HUES48 (cell line): ENCODE results near the gene CD28.

Experiments used
- H3K27ac ChIP-seq: one replicate; pipeline ENCODE4 v1.7.0; 2013; ENCODE audit warnings: low read depth, low read length, inconsistent platforms
- H3K27me3 ChIP-seq: 2 replicates; pipeline ENCODE4 v1.6.1; 2013; ENCODE audit warnings: mild to moderate bottlenecking, low read length; ENCODE audit not compliant: control insufficient read depth, insufficient read depth
- H3K36me3 ChIP-seq: 2 replicates; pipeline ENCODE4 v1.6.1; 2013; ENCODE audit warnings: low read length; ENCODE audit not compliant: control insufficient read depth, insufficient read depth
- H3K4me1 ChIP-seq: 2 replicates; pipeline ENCODE4 v1.6.1; 2013; ENCODE audit warnings: mild to moderate bottlenecking, low read length; ENCODE audit not compliant: control insufficient read depth, insufficient read depth
- H3K4me3 ChIP-seq: 2 replicates; pipeline ENCODE4 v1.5.1; 2013; ENCODE audit warnings: mild to moderate bottlenecking, low read depth, low read length
- H3K9ac ChIP-seq: 2 replicates; pipeline ENCODE4 v1.6.1; 2013; ENCODE audit warnings: mild to moderate bottlenecking, low read depth, low read length, moderate library complexity
- H3K9me3 ChIP-seq: 2 replicates; pipeline ENCODE4 v1.6.1; 2013; ENCODE audit warnings: low read length; ENCODE audit not compliant: control insufficient read depth, insufficient read depth

The CD28 gene

DNA sequence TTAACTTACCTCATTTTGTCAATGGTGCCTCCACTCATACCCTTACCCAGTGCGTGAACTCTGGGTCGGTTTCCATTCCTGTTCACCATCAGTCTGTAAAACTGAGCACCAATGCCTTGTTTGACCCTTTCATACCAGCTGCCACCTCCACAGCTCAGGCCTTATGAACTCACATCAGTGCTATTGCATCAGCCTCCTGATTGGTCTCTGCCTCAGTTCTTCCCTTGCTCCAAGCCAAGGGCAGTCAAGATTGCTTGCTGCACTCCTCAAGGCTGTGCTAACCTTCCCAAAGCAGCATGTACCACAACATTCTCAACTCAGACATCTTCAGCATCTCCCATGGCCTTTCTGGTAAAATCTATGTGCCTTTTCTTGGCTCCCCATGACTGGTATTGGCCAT lies 9.3 kb downstream of the CD28 start:
- Histone ChIP-seq H3K36me3 (no peaks in the 10 kb centered on the region), H3K4me1 (peaks cover 17% of the 10 kb centered on the region), H3K27ac (no peak overlapping the region)

DNA sequence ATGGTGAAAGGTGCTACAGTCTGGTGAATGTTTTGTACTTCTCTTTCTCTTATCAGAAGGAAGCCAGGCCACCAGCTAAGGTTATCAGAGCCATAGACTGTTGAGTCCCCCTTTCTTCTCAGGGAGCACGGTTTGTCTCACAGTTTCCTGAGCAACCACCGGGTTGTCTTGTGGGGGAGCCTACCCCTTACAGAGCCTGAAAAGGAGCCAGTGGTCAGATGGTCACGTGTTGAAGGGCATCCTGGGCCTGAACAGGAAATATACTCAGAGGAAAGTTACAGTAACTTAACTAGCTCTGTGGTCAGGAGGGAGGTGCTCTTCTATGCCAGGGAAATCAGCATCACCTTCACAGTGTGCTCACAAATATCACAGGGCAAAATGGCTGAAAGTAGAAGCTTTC lies 11.6 kb downstream of the CD28 start:
- H3K36me3 ChIP-seq, result no peaks in the 10 kb centered on the region
- no peak overlapping the region for H3K4me3 ChIP-seq
- no peaks in the 10 kb centered on the region for H3K27me3 ChIP-seq
- no peak overlapping the region for H3K27ac ChIP-seq
- no peak overlapping the region for H3K9ac ChIP-seq
- no peaks in the 10 kb centered on the region for H3K9me3 ChIP-seq
- H3K4me1 ChIP-seq, result peaks cover 38% of the 10 kb centered on the region

More for the DNA sequence above, 9.3 kb downstream of the CD28 start:
- no peak overlapping the region for H3K9ac ChIP-seq
- H3K9me3 ChIP-seq, result no peaks in the 10 kb centered on the region
- no peaks in the 10 kb centered on the region for H3K27me3 ChIP-seq
- no peak overlapping the region for H3K4me3 ChIP-seq

DNA sequence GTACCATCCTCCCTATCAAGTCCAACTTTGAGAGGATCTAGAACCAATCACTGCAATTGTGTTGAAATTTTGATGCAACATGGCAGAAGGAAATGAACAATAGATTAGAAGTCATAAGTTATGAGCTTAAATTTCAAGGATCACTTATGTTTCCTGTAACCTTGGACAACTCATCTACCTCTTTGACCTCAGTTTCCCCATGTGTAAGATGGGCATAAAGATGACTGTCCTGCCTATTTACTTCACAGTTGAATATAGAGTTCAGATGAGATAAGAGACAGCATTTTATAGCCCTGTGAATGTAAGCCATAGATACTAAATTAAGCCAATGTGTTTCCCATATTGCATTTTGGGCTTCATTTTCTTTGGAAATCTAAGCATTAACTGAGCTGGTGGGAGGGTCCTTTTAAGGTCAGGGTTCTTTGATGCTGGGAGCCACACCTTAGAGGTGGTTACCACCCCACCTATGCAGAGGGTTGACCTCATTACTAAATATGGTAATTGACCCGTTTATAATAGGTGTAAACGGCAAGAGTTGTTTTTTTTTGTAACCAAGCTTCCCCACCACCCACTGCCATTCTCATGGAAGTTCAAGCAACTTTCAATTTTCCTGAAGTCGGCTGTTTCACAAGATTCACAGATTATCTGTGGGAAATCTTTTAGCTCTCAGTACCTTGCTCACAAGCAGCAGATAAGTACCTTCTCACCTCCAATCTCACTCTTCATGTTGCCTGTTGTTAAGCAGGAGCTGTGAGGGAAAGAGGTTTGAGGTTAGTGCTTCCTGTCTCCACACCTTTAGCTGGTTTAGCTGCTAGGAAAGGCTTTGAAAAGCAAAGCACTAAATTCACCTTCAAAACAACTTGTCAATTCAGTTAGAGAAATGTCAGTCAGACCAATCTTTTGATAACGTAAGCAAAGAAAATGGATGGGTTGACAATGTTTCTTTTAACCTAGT lies 13.3 kb downstream of the CD28 start:
- H3K4me3 ChIP-seq, result no peak overlapping the region
- H3K9me3 ChIP-seq, result no peaks in the 10 kb centered on the region
- no peaks in the 10 kb centered on the region for H3K27me3 ChIP-seq
- H3K4me1 ChIP-seq, result peaks cover 38% of the 10 kb centered on the region
- no peak overlapping the region for H3K9ac ChIP-seq
- no peaks in the 10 kb centered on the region for H3K36me3 ChIP-seq
- H3K27ac ChIP-seq, result no peak overlapping the region

DNA sequence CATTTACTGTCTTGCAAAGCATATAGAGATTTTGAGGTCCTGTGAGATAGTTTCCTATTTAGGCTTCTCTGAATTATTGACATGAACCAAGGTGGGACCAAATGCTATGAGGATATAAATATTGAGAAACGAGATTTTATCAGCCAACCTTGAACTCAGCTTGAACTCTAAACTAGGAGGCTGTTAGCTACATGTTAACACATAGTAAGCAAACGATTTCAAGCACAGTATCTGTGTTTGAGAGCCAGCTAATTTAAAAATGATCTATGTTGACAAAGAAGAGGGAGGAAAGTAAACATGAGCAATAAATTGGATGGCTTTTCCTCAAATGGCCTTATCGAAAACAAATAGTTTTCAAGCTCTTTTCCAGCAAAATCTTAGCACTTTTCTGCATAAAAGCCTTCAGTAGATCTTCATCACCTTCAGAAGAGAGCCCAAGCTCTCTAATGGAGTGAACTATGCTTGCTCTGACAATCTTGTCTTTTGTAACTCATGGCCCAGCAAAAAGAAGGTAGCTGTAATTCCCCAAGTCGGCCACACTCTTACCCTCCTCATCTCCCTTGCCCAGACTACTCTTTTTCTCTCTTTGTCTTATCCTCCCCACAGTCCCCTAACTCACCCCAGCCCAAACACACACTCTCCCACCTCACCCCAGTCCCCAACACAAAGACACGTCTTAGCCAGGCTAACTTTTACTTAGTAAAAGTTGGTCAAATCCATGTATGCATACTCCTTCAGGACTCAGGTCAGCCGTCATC lies 14.7 kb downstream of the CD28 start:
- H3K27ac ChIP-seq, result peak overlapping the region; percentile 75
- H3K36me3 ChIP-seq, result no peaks in the 10 kb centered on the region
- peaks cover 38% of the 10 kb centered on the region for H3K4me1 ChIP-seq
- H3K27me3 ChIP-seq, result no peaks in the 10 kb centered on the region
- H3K4me3 ChIP-seq, result no peak overlapping the region
- no peak overlapping the region; the same call in 1 of the 2 replicates for H3K9ac ChIP-seq
- H3K9me3 ChIP-seq, result no peaks in the 10 kb centered on the region

DNA sequence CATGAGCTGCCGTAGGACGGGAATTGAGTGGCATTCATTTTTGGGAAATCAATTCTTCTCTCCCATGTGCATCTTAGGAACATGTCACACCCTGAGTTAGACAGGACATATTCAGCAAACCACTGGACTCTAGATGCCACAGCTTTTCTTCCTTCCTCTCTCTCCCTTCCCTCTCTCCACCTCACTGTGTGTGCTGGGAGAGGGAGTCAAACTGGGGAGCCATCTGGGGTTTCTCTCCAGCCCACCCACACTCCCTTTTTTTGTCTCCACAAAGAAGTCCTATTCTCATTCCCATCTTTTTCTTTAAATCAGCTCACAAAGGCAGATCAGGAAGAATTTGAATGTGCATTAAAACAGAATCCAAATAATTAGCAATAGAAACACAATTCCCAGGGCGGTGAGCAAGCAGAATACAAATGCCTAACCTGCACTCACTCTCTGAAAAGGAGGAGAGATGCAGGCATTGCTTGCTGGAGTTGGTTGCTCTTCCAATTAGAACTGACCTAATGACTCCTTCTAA lies 15.4 kb downstream of the CD28 start:
- Histone ChIP-seq H3K36me3 (no peaks in the 10 kb centered on the region), H3K4me1 (peaks cover 38% of the 10 kb centered on the region), H3K9ac (no peak overlapping the region; the same call in 1 of the 2 replicates), H3K27me3 (no peaks in the 10 kb centered on the region), H3K4me3 (no peak overlapping the region), H3K9me3 (no peaks in the 10 kb centered on the region), H3K27ac (peak overlapping the region; percentile 75)

DNA sequence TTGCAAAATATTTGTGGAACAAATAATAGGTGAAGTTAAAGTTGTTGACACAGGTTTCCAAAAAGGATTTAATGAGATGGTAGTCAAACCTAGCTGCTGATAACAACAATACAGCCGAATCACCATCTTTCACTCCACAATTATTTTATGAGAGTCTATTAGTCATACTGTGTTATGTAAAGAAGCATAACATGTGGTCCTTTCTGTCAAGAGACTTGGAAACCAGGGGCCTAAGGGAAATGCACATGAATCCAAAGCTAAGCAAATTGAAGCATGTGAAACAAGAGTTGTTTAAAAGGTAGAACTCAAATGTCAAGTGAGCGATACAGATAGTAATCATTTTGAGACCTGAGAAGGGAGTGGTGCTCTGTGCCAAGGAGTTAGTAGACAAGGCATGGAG lies 16.0 kb downstream of the CD28 start:
- peaks cover 38% of the 10 kb centered on the region for H3K4me1 ChIP-seq
- no peaks in the 10 kb centered on the region for H3K36me3 ChIP-seq
- H3K27me3 ChIP-seq, result no peaks in the 10 kb centered on the region
- no peak overlapping the region for H3K4me3 ChIP-seq
- no peaks in the 10 kb centered on the region for H3K9me3 ChIP-seq
- H3K9ac ChIP-seq, result peak overlapping the region; percentile 4; the same call in 1 of the 2 replicates
- peak overlapping the region; percentile 75 for H3K27ac ChIP-seq

DNA sequence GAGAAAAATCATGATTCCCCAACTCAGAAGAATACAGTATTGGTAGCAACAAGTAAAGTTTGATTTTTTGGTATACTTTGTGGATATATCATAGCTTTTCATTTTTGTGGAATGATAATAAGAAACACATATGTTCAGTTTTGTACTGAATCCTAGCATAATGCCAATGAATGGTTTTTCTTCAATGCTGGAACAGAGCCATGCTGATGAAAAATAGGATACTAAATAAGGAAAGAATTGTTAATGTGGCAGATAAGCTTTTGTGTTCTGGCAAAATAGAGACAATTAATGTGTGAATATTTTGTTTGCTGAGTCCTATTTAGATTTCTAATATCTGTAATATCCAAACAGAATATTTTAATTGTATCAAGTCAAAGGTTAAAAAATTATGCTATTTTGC lies 21.9 kb downstream of the CD28 start:
- H3K36me3 ChIP-seq, result no peaks in the 10 kb centered on the region
- H3K9ac ChIP-seq, result no peak overlapping the region
- no peaks in the 10 kb centered on the region for H3K4me1 ChIP-seq
- no peak overlapping the region for H3K27ac ChIP-seq
- H3K27me3 ChIP-seq, result no peaks in the 10 kb centered on the region
- H3K9me3 ChIP-seq, result no peaks in the 10 kb centered on the region
- no peak overlapping the region for H3K4me3 ChIP-seq

DNA sequence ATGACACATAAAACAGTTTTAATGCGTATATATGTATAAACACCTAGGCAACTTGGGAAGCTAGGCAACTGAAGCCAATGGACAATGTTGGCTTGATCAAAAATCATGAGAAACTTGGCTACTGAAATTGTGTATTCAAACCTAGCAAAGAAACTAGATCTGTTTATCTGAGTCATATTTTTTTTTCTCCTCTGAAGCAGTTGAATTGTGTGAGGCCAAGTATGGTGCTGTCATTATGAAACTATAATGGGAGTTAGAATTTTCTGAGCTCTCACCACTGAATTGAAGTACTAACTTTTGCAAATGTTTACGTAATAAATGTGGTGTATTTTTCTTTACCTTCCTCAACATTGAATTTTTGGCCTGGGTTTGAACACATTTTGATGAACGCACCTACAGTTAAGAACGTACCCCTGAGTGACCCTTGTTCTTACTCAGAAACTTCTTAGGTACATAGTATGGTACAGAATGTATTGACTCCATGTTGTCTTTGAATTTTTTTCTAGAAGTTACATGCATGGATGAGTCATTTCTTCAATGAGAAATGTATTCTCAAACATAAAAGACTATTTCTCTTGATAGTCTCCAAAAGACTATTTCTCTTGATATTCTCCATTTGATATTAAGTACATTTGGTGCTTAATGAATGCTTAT lies 23.8 kb downstream of the CD28 start:
- Histone ChIP-seq H3K9me3 (no peaks in the 10 kb centered on the region), H3K27me3 (no peaks in the 10 kb centered on the region), H3K27ac (no peak overlapping the region), H3K9ac (no peak overlapping the region), H3K4me1 (peaks cover 14% of the 10 kb centered on the region), H3K36me3 (no peaks in the 10 kb centered on the region), H3K4me3 (no peak overlapping the region)

DNA sequence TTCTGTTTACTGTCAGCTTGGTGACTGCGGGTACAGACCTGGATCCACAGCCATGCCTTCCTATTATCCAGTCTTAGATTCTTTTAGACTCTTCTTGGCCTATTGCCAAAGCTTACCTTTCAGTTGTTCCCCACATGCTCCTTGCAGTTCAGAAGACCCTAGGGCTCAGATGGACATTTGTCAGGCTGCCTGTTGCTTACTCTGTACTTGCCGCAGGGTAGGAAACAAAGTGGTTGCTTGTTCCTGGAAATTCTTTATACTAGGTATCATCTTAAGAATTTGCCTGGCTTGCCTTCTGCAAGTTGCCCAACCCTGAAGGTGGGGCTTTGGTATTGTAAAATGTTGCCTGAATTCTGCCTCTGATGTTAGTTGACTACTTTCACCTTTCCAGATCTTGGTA lies 24.4 kb downstream of the CD28 start:
- H3K9me3 ChIP-seq, result no peaks in the 10 kb centered on the region
- no peaks in the 10 kb centered on the region for H3K27me3 ChIP-seq
- no peak overlapping the region for H3K4me3 ChIP-seq
- H3K4me1 ChIP-seq, result peaks cover 14% of the 10 kb centered on the region
- no peak overlapping the region for H3K9ac ChIP-seq
- H3K36me3 ChIP-seq, result no peaks in the 10 kb centered on the region
- no peak overlapping the region for H3K27ac ChIP-seq

DNA sequence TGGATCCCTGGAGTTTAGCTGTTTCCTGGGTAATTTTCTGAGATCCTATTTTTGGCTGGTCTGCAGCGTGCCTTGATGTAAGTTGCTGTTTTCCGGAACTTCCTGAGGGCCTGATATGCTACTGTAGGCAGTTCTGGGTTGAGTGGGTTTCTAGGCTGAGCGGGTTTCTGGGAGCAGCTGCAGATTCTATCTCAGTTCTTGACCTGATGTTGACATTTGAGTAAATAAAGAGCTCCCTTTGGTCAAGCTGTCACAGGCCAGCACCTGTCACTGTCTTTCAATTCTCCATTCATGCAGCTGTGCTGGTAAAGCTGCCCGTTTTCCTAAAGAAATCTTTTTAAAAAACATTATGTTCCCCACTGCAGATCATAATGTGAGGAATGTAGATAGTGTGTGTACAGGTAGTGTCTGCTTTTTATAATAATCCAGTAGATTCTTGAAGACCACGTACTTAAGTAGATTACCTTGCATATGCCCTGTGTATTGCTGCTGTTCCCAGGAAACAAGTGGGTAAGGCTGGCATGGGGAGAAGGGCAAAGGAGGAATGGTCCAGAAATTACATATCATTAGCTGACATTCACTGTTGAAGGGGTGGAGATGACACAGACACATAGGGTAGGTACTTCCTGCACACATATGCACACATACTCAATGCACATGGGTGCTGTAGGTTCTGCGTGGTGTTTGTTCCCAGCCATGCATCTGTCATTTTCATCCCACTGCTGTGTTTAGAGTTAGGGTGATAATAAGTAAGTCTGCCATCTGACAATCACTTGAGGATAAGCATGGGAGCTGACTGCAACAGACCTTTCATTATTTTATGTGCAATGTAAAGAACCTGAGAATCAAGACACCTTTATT lies 25.9 kb downstream of the CD28 start:
- Histone ChIP-seq H3K4me1 (peaks cover 14% of the 10 kb centered on the region), H3K36me3 (no peaks in the 10 kb centered on the region), H3K9me3 (no peaks in the 10 kb centered on the region), H3K4me3 (no peak overlapping the region), H3K9ac (no peak overlapping the region), H3K27ac (no peak overlapping the region), H3K27me3 (no peaks in the 10 kb centered on the region)
